Dendritic cell treated with granulocyte-macrophage colony-stimulating factor and Interleukin-4, amounts not matched to agents 40 ng/mL and 50 ng/mL, for 4 days (primary cell): ENCODE results near the gene DEGS2.
"Not testable (repeated sequence)": the region's sequence is repeated elsewhere in the genome, so short reads cannot be mapped to it uniquely, and the experiment has no call there.

Source experiments
- H3K27ac Mint-ChIP-seq: one replicate; pipeline ENCODE4 v1.8.0; 2022; ENCODE audit warnings: mild to moderate bottlenecking, mixed read lengths
- H3K27me3 Mint-ChIP-seq: one replicate; pipeline ENCODE4 v1.8.0; 2022; ENCODE audit warnings: mild to moderate bottlenecking, mixed read lengths
- H3K36me3 Mint-ChIP-seq: one replicate; pipeline ENCODE4 v1.8.0; 2022; ENCODE audit warnings: low read depth, mixed read lengths
- H3K4me1 Mint-ChIP-seq: one replicate; pipeline ENCODE4 v1.8.0; 2022; ENCODE audit warnings: low read depth, mixed read lengths
- H3K4me3 Mint-ChIP-seq: one replicate; pipeline ENCODE4 v1.8.0; 2022; ENCODE audit warnings: mild to moderate bottlenecking, moderate library complexity, mixed read lengths
- H3K9me3 Mint-ChIP-seq: one replicate; pipeline ENCODE4 v1.8.0; 2022; ENCODE audit warnings: mixed read lengths
- intact Hi-C: fragments of 100-400 bp; cut with micrococcal nuclease; formaldehyde crosslinking; loops from one replicate; pipeline ENCODE4 v1.15.0; 2022

Gene DEGS2

GRCh38 chr14:100159094-100159864, at the start of gene DEGS2:
TSS of gene DEGS2 (minus strand) at chr14:100159645. CDS start at chr14:100159587, 58 bp downstream.
- intact Hi-C loops: no loop called here
- Mint-ChIP-seq H3K4me1 (no peaks in the 10 kb centered on the region), H3K27ac (no peak within 1 kb of the TSS), H3K4me3 (peak within 1 kb of the TSS; percentile 61), H3K27me3 (peaks cover 52% of the 10 kb centered on the region), H3K9me3 (peaks cover 13% of the 10 kb centered on the region), H3K36me3 (peaks cover 6% of the 10 kb centered on the region)

GRCh38 chr14:100208136-100208535, 48.7 kb upstream of the DEGS2 start:
- intact Hi-C loops, H3K27ac Mint-ChIP-seq: not testable (repeated sequence)
- peaks cover 14% of the 10 kb centered on the region for H3K4me1 Mint-ChIP-seq

GRCh38 chr14:100207588-100207987, 48.1 kb upstream of the DEGS2 start:
- intact Hi-C loops, H3K36me3 Mint-ChIP-seq, H3K9me3 Mint-ChIP-seq, H3K4me3 Mint-ChIP-seq, H3K27ac Mint-ChIP-seq, H3K4me1 Mint-ChIP-seq, H3K27me3 Mint-ChIP-seq: not testable (repeated sequence)

More at GRCh38 chr14:100208136-100208535, 48.7 kb upstream of the DEGS2 start:
- not testable (repeated sequence) for H3K36me3 Mint-ChIP-seq, H3K27me3 Mint-ChIP-seq, H3K9me3 Mint-ChIP-seq, H3K4me3 Mint-ChIP-seq

- H3K9me3 Mint-ChIP-seq, H3K27ac Mint-ChIP-seq, H3K4me1 Mint-ChIP-seq, H3K36me3 Mint-ChIP-seq, intact Hi-C loops, H3K4me3 Mint-ChIP-seq, H3K27me3 Mint-ChIP-seq: not testable (repeated sequence)
Measured at GRCh38 chr14:100204835-100205167, 45.4 kb upstream of the DEGS2 start.

GRCh38 chr14:100203962-100204834, 44.8 kb upstream of the DEGS2 start:
- H3K9me3 Mint-ChIP-seq: no peaks in the 10 kb centered on the region
- intact Hi-C loops: no loop called here
- peaks cover 5% of the 10 kb centered on the region for H3K27me3 Mint-ChIP-seq
- H3K4me1 Mint-ChIP-seq: no peaks in the 10 kb centered on the region
- no peaks in the 10 kb centered on the region for H3K36me3 Mint-ChIP-seq
- H3K27ac Mint-ChIP-seq: no peak overlapping the region
- no peak overlapping the region for H3K4me3 Mint-ChIP-seq

GRCh38 chr14:100203146-100203545, 43.7 kb upstream of the DEGS2 start:
- Mint-ChIP-seq H3K4me3 (no peak overlapping the region), H3K9me3 (no peaks in the 10 kb centered on the region), H3K36me3 (no peaks in the 10 kb centered on the region), H3K27ac (no peak overlapping the region), H3K4me1 (no peaks in the 10 kb centered on the region), H3K27me3 (peaks cover 5% of the 10 kb centered on the region)
- intact Hi-C loops: no loop called here

- Mint-ChIP-seq H3K27me3 (peaks cover 5% of the 10 kb centered on the region), H3K4me1 (no peaks in the 10 kb centered on the region), H3K9me3 (no peaks in the 10 kb centered on the region), H3K27ac (no peak overlapping the region), H3K4me3 (no peak overlapping the region), H3K36me3 (no peaks in the 10 kb centered on the region)
- intact Hi-C loops: no loop called here
Measured at GRCh38 chr14:100202712-100203111, 43.3 kb upstream of the DEGS2 start.

- Mint-ChIP-seq H3K4me3 (no peak overlapping the region), H3K36me3 (no peaks in the 10 kb centered on the region), H3K27me3 (peaks cover 5% of the 10 kb centered on the region), H3K4me1 (no peaks in the 10 kb centered on the region), H3K9me3 (no peaks in the 10 kb centered on the region), H3K27ac (no peak overlapping the region)
- intact Hi-C loops: no loop called here
Measured at GRCh38 chr14:100201701-100202100, 42.3 kb upstream of the DEGS2 start.

- H3K9me3 Mint-ChIP-seq: no peaks in the 10 kb centered on the region
- no peak overlapping the region for H3K27ac Mint-ChIP-seq
- no peaks in the 10 kb centered on the region for H3K36me3 Mint-ChIP-seq
- H3K4me3 Mint-ChIP-seq: no peak overlapping the region
- intact Hi-C loops: no loop called here
- no peaks in the 10 kb centered on the region for H3K4me1 Mint-ChIP-seq
- H3K27me3 Mint-ChIP-seq: peaks cover 5% of the 10 kb centered on the region
Measured at GRCh38 chr14:100200311-100200710, 40.9 kb upstream of the DEGS2 start.

GRCh38 chr14:100199240-100199860, 39.9 kb upstream of the DEGS2 start:
- H3K36me3 Mint-ChIP-seq: no peaks in the 10 kb centered on the region
- H3K27ac Mint-ChIP-seq: no peak overlapping the region

GRCh38 chr14:100193417-100194357, 34.2 kb upstream of the DEGS2 start:
- H3K9me3 Mint-ChIP-seq: no peaks in the 10 kb centered on the region
- H3K4me1 Mint-ChIP-seq: peaks cover 20% of the 10 kb centered on the region
- intact Hi-C loops: loop anchor here (1.0 to 5.0 kb wide), 6 partner anchors 21 to 211 kb away; partner anchors contain the start of gene YY1
- H3K4me3 Mint-ChIP-seq: peak overlapping the region; percentile 82
- H3K36me3 Mint-ChIP-seq: peaks cover 4% of the 10 kb centered on the region
- H3K27me3 Mint-ChIP-seq: no peaks in the 10 kb centered on the region
- peak overlapping the region; percentile 96 for H3K27ac Mint-ChIP-seq

More at GRCh38 chr14:100199240-100199860, 39.9 kb upstream of the DEGS2 start:
- intact Hi-C loops: no loop called here
- Mint-ChIP-seq H3K4me3 (no peak overlapping the region), H3K9me3 (no peaks in the 10 kb centered on the region), H3K27me3 (peaks cover 5% of the 10 kb centered on the region), H3K4me1 (no peaks in the 10 kb centered on the region)

GRCh38 chr14:100192672-100193416, 33.4 kb upstream of the DEGS2 start:
- no peaks in the 10 kb centered on the region for H3K9me3 Mint-ChIP-seq
- H3K4me1 Mint-ChIP-seq: peaks cover 20% of the 10 kb centered on the region
- no peaks in the 10 kb centered on the region for H3K27me3 Mint-ChIP-seq
- H3K27ac Mint-ChIP-seq: peak overlapping the region; percentile 96
- H3K36me3 Mint-ChIP-seq: peaks cover 4% of the 10 kb centered on the region
- intact Hi-C loops: loop anchor here (1.0 to 5.0 kb wide), 6 partner anchors 22 to 211 kb away; partner anchors contain the start of gene YY1
- H3K4me3 Mint-ChIP-seq: peak overlapping the region; percentile 82
